ENCODE measurements around the gene KCNJ9. TPM values are rescaled to one million over a fixed set of nuclear protein-coding genes. Genes with fewer than 3 reads are reported as not detected.

KCNJ9 gene
- total RNA-seq, 3 donors from 2014 or later (not counting 1 experiment from before 2014, with no cell fraction given) = not detected

GRCh38 chr1:160089883-160090282 lies 8.5 kb downstream of the KCNJ9 start:
- H3K4me1 ChIP-seq (ENCODE audit: control insufficient read depth, insufficient read depth, low read length) = peaks cover 4% of the 10 kb centered on the region
- Mint-ChIP-seq H3K4me3 (no peak overlapping the region), H3K27ac (no peak overlapping the region), H3K9me3 (no peaks in the 10 kb centered on the region), H3K36me3 (peaks cover 8% of the 10 kb centered on the region), H3K4me1 (peaks cover 6 to 21% of the 10 kb centered on the region in 2 donors), H3K27me3 (ENCODE audit: low read depth in 2 of 2) (no peaks in the 10 kb centered on the region)
- ATAC-seq = no peak
- H3K36me3 ChIP-seq (ENCODE audit: control insufficient read depth, insufficient read depth, low read length) = peaks cover 44% of the 10 kb centered on the region
- H3K27ac ChIP-seq (ENCODE audit: low read length) = no peak overlapping the region
- H3K9me3 ChIP-seq (ENCODE audit: control insufficient read depth, insufficient read depth, low read length) = no peaks in the 10 kb centered on the region
- WGBS (ENCODE audit: insufficient coverage) = 98% methylated on average over 3 of the region's 3 CpGs
- DNase-seq = no peak
- no peaks in the 10 kb centered on the region for H3K27me3 ChIP-seq (ENCODE audit: control insufficient read depth, insufficient read depth, low read length)
- TF ChIP-seq, protein P1, sequence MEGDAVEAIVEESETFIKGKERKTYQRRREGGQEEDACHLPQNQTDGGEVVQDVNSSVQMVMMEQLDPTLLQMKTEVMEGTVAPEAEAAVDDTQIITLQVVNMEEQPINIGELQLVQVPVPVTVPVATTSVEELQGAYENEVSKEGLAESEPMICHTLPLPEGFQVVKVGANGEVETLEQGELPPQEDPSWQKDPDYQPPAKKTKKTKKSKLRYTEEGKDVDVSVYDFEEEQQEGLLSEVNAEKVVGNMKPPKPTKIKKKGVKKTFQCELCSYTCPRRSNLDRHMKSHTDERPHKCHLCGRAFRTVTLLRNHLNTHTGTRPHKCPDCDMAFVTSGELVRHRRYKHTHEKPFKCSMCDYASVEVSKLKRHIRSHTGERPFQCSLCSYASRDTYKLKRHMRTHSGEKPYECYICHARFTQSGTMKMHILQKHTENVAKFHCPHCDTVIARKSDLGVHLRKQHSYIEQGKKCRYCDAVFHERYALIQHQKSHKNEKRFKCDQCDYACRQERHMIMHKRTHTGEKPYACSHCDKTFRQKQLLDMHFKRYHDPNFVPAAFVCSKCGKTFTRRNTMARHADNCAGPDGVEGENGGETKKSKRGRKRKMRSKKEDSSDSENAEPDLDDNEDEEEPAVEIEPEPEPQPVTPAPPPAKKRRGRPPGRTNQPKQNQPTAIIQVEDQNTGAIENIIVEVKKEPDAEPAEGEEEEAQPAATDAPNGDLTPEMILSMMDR (IDR thresholded peaks at IDR 0.05) = no peak
- intact Hi-C loops (cut with micrococcal nuclease) = loop anchor here (5.0 kb wide), 1 partner anchor 287 kb away; no protein-coding TSS in a partner anchor
- no peak overlapping the region for H3K4me3 ChIP-seq (ENCODE audit: low read length)

GRCh38 chr1:160090760-160091159 lies 9.4 kb downstream of the KCNJ9 start:
- Histone ChIP-seq H3K9me3 (ENCODE audit: control insufficient read depth, insufficient read depth, low read length) (no peaks in the 10 kb centered on the region), H3K27me3 (ENCODE audit: control insufficient read depth, insufficient read depth, low read length) (no peaks in the 10 kb centered on the region), H3K4me3 (ENCODE audit: low read length) (no peak overlapping the region), H3K27ac (ENCODE audit: low read length) (no peak overlapping the region), H3K36me3 (ENCODE audit: control insufficient read depth, insufficient read depth, low read length) (peaks cover 46% of the 10 kb centered on the region), H3K4me1 (ENCODE audit: control insufficient read depth, insufficient read depth, low read length) (peaks cover under 1% of the 10 kb centered on the region)
- WGBS (ENCODE audit: insufficient coverage) = 92% methylated on average over 4 of the region's 4 CpGs
- ATAC-seq (no peak), DNase-seq (no peak)
- H3K4me1 Mint-ChIP-seq = peaks cover under 1 to 18% of the 10 kb centered on the region in 2 donors
- intact Hi-C loops (cut with micrococcal nuclease) = no loop called here
- TF ChIP-seq, protein P1 (IDR thresholded peaks at IDR 0.05) = no peak
- H3K4me3 Mint-ChIP-seq = no peak overlapping the region
- H3K27me3 Mint-ChIP-seq (ENCODE audit: low read depth in 2 of 2) = no peaks in the 10 kb centered on the region
- peaks cover 8% of the 10 kb centered on the region for H3K36me3 Mint-ChIP-seq
- no peaks in the 10 kb centered on the region for H3K9me3 Mint-ChIP-seq
- no peak overlapping the region for H3K27ac Mint-ChIP-seq

- no peaks in the 10 kb centered on the region for H3K27me3 Mint-ChIP-seq (ENCODE audit: low read depth in 2 of 2)
- DNase-seq (no peak), ATAC-seq (no peak)
- peaks cover 0 to 20% of the 10 kb centered on the region in 2 donors for H3K4me1 Mint-ChIP-seq
- H3K9me3 ChIP-seq (ENCODE audit: control insufficient read depth, insufficient read depth, low read length) = no peaks in the 10 kb centered on the region
- H3K27ac Mint-ChIP-seq = no peak overlapping the region
- peaks cover 6% of the 10 kb centered on the region for H3K4me1 ChIP-seq (ENCODE audit: control insufficient read depth, insufficient read depth, low read length)
- H3K27ac ChIP-seq (ENCODE audit: low read length) = no peak overlapping the region
- H3K36me3 ChIP-seq (ENCODE audit: control insufficient read depth, insufficient read depth, low read length) = peaks cover 46% of the 10 kb centered on the region
- H3K4me3 Mint-ChIP-seq = no peak overlapping the region
- intact Hi-C loops (cut with micrococcal nuclease) = no loop called here
- TF ChIP-seq, protein P1 (IDR thresholded peaks at IDR 0.05) = no peak
- H3K36me3 Mint-ChIP-seq = peaks cover 8% of the 10 kb centered on the region
- H3K27me3 ChIP-seq (ENCODE audit: control insufficient read depth, insufficient read depth, low read length) = no peaks in the 10 kb centered on the region
- WGBS (ENCODE audit: insufficient coverage) = 90% methylated on average over 5 of the region's 5 CpGs
- no peak overlapping the region for H3K4me3 ChIP-seq (ENCODE audit: low read length)
- H3K9me3 Mint-ChIP-seq = no peaks in the 10 kb centered on the region
These were observed 10.4 kb downstream of the KCNJ9 start for GRCh38 chr1:160091666-160092223.
